ENCODE data around the gene DTNB.

The DTNB gene

DNA sequence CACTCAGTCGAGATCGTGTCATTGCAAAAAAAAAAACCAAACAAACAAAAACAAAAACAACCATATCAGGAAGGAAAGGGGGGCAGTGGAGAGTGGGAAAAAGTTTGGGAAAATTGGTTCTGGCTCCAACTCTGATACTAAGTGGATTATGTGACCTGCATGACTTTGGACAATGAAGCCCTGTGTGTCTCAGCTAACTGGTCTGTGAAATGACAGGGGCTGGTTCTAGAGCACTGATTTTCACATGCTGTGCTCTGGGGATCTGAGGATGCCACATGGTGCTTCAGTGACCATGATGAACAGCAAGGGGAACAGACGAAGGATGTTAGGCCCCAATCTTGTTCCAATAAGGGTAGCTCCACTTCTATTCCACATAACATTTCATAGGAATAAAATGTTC, 174.2 kb downstream of the DTNB start:
- H3K4me3 ChIP-seq (ENCODE audit: low read depth, low read length): no peak overlapping the region
- ChIA-PET CTCF (interaction anchor here (1.1 to 2.1 kb wide), 2 partner anchors 22 to 137 kb away, joined by 3 to 6 read pairs; no protein-coding TSS in a partner anchor), POLR2A (no interaction called here)
- no peak for DNase-seq (ENCODE audit: low read depth, low spot score)
- TF ChIP-seq, protein P1, sequence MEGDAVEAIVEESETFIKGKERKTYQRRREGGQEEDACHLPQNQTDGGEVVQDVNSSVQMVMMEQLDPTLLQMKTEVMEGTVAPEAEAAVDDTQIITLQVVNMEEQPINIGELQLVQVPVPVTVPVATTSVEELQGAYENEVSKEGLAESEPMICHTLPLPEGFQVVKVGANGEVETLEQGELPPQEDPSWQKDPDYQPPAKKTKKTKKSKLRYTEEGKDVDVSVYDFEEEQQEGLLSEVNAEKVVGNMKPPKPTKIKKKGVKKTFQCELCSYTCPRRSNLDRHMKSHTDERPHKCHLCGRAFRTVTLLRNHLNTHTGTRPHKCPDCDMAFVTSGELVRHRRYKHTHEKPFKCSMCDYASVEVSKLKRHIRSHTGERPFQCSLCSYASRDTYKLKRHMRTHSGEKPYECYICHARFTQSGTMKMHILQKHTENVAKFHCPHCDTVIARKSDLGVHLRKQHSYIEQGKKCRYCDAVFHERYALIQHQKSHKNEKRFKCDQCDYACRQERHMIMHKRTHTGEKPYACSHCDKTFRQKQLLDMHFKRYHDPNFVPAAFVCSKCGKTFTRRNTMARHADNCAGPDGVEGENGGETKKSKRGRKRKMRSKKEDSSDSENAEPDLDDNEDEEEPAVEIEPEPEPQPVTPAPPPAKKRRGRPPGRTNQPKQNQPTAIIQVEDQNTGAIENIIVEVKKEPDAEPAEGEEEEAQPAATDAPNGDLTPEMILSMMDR (IDR thresholded peaks at IDR 0.05; ENCODE audit: insufficient read depth, low read length, missing control alignments): no peak

DNA sequence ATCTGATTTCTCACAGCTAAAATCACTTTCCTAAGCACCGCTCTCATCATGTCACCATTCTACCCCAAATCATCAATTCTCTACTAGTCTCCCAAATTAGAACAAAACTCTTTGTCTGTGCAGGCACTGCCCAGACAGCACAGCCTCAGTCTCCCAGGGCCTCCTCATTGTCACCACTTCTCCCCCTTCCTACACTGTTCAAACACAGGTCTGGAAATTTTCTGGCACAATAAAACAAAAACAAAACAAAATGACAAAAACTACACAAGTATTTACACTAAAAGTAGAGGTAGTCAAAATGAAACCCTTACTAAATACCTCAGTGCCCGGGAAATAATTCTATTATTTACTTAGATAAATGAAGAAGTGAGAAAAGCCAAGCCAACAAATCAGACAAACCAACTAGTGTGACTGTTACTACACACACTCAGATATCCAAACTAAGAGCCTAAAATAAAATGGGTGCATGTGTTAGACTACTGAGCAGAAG, 175.4 kb downstream of the DTNB start:
- DNase-seq (ENCODE audit: low read depth, low spot score): no peak
- ChIA-PET CTCF (interaction anchor here (0.8 to 2.1 kb wide), 2 partner anchors 10 to 136 kb away, joined by 3 to 6 read pairs; no protein-coding TSS in a partner anchor), POLR2A (no interaction called here)
- no peak overlapping the region for H3K4me3 ChIP-seq (ENCODE audit: low read depth, low read length)
- TF ChIP-seq, protein P1 (IDR thresholded peaks at IDR 0.05; ENCODE audit: insufficient read depth, low read length, missing control alignments): no peak

DNA sequence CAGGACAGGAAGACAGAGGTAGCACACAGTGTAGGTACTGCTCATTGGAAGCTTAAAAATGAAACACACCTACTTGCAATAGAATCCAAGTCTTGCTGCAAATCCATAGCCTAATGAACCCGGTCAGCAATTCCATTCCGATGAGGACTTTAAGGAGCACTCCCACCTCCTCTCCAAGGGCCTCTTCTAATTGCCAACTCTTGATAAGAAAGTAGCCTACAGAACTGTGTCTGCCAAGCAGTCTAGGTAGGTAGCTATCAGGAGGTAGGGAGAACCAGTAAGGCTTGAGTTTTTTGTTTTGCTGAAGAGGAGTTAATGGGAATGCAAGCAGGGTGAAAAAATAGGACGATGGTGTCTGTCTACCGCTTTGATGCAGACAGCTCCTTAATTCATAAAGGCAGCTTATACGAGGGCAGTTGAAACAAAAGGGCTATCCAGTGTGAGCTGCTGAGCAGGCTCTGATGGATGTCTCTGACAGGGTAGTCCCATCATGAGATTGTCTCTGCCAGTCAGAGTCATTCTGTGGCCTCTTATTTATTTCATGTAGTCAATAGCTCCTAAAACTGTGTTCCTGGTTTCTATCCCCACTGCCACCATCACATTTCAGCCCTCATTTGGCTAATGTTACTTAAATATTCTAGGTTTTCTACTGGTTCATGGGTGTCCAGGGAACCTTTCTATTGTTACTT, 176.0 kb downstream of the DTNB start:
- TF ChIP-seq, protein P1 (IDR thresholded peaks at IDR 0.05; ENCODE audit: insufficient read depth, low read length, missing control alignments): no peak
- ChIA-PET POLR2A (no interaction called here), CTCF (interaction anchor here (0.8 to 2.1 kb wide), 2 partner anchors 10 to 135 kb away, joined by 3 to 6 read pairs; no protein-coding TSS in a partner anchor)
- no peak overlapping the region for H3K4me3 ChIP-seq (ENCODE audit: low read depth, low read length)
- no peak for DNase-seq (ENCODE audit: low read depth, low spot score)

DNA sequence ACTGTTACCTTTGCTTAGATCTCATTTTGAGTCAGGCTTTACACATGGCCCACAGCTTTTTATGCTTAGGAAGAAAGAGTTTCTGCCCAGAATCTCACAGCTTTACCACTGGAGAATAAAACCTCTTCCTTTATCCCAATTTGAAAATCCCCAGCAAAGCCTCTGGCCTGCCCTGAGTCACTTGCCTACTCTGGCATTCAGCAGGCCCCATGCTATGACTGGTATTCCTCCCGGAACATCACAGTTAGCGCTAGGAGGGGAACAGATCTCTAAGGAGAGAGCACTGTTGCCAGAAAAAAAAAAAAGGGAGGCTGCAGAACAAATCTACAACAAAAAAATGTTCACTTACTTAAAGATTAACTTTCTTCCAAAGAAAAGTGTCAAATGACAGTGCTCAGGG, 178.8 kb downstream of the DTNB start:
- no peak overlapping the region for H3K4me3 ChIP-seq (ENCODE audit: low read depth, low read length)
- ChIA-PET CTCF (no interaction called here), POLR2A (no interaction called here)
- peak; percentile 57 for DNase-seq (ENCODE audit: low read depth, low spot score)
- TF ChIP-seq, protein P1 (IDR thresholded peaks at IDR 0.05; ENCODE audit: insufficient read depth, low read length, missing control alignments): no peak

DNA sequence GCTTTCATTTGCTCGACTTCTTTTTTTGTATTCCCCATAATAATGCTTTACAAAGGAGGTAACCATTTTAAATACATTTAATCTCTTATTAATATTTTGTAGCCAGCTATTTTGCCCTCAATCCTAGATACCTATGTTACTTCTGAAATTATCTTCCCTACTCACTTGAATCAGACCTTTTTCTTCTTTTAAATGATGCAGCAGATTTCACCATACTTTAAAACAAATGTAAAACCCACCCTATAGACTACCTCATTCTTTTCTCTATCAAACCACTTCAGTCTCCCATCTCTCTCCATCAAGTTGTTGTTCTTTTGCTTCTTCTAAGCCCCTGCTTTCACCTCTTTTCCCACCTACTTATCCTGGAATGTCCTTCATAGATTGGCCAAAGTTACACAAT, 180.2 kb downstream of the DTNB start:
- no peak for DNase-seq (ENCODE audit: low read depth, low spot score)
- TF ChIP-seq, protein P1 (IDR thresholded peaks at IDR 0.05; ENCODE audit: insufficient read depth, low read length, missing control alignments): no peak
- ChIA-PET POLR2A (no interaction called here), CTCF (interaction anchor here (2.2 kb wide), 1 partner anchor 131 kb away, joined by 7 read pairs; no protein-coding TSS in a partner anchor)
- H3K4me3 ChIP-seq (ENCODE audit: low read depth, low read length): no peak overlapping the region

DNA sequence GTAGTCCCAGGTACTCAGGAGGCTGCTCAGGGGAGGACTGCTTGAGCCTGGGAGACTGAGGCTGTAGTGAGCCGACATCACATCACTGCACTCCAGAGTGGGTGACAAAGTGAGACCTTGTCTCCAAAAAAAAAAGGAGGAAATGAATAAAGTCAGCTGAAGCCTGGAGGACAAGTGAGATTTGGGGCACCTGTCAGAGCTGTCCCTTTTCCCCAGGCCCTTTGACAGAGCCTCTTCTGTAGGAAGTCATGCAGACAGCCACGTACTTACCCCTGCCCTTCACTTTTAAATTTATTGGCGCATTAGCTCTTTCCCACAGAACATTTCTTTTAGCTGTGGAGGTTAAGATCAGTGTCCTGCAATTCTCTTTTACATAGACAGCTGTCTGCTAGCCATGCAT, 180.7 kb downstream of the DTNB start:
- DNase-seq (ENCODE audit: low read depth, low spot score): no peak
- no peak overlapping the region for H3K4me3 ChIP-seq (ENCODE audit: low read depth, low read length)
- ChIA-PET CTCF (interaction anchor here (2.2 kb wide), 1 partner anchor 130 kb away, joined by 7 read pairs; no protein-coding TSS in a partner anchor), POLR2A (no interaction called here)
- TF ChIP-seq, protein P1 (IDR thresholded peaks at IDR 0.05; ENCODE audit: insufficient read depth, low read length, missing control alignments): no peak

All from AG04449 (cell line).